Mesothelial cell of epicardium (in vitro differentiated cells): Measurements from ENCODE around the gene KDM7A. TPM values are rescaled to one million over a fixed set of nuclear protein-coding genes. Genes with fewer than 3 reads are reported as not detected.

ENCODE experiments used
- DNase-seq, 2 experiments: peaks; one replicate each; pipeline ENCODE4 v3.0.0; 2021; ENCODE audit warnings: low spot score in 2 of 2; ENCODE audit not compliant: unreplicated experiment in 2 of 2
- H3K27ac Mint-ChIP-seq: 2 replicates; pipeline ENCODE4 v1.8.0; 2021; ENCODE audit warnings: mixed read lengths
- H3K27me3 Mint-ChIP-seq: 2 replicates; pipeline ENCODE4 v1.8.0; 2021; ENCODE audit warnings: low read depth, mixed read lengths
- H3K36me3 Mint-ChIP-seq: 2 replicates; pipeline ENCODE4 v1.8.0; 2021; ENCODE audit warnings: mixed read lengths
- H3K4me1 Mint-ChIP-seq: 2 replicates; pipeline ENCODE4 v1.8.0; 2021; ENCODE audit warnings: mixed read lengths
- H3K4me3 Mint-ChIP-seq: 2 replicates; pipeline ENCODE4 v1.8.0; 2021; ENCODE audit warnings: mild to moderate bottlenecking, moderate library complexity, mixed read lengths
- H3K9me3 Mint-ChIP-seq: 2 replicates; pipeline ENCODE4 v1.8.0; 2021; ENCODE audit warnings: mixed read lengths
- total RNA-seq: library from RNA; stranded (reverse); gene quantifications from 3 replicates; pipeline ENCODE4 v1.2.1, GENCODE V29; 2021
- TF ChIP-seq, protein P1 (sequence below): fragments of 200-600 bp; sonication (generic); IDR thresholded peaks from one replicate; pipeline ENCODE4 v1.5.0; 2021; ENCODE audit warnings: antibody characterized with exemption; ENCODE audit not compliant: unreplicated experiment

The KDM7A gene
- total RNA-seq, 1 donor from 2014 or later, result 8.4 TPM

DNA sequence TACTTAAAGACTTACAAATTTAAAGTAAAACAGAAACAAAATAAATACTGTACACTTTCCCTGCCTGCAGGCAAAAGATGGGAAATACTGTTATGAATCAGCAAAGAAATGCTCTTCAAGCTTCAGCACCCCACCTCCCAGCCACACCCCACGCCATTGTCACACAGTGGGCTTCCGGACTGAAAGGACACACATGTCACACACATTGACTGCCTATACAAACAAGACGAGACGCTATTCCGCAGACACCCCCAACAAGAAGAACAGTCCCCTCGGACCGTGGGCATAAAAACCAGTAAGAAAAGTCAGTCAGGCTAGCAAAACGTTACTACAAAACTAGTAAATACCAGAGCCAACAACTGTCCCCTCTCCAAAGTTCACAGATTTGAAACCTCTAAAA, 91.8 kb downstream of the KDM7A start:
- Mint-ChIP-seq H3K27ac (no peak overlapping the region), H3K27me3 (peaks cover 3% of the 10 kb centered on the region), H3K4me3 (no peak overlapping the region), H3K4me1 (peaks cover 3% of the 10 kb centered on the region), H3K9me3 (no peaks in the 10 kb centered on the region), H3K36me3 (peaks cover 2% of the 10 kb centered on the region)
- no peak for DNase-seq
- TF ChIP-seq, protein P1, sequence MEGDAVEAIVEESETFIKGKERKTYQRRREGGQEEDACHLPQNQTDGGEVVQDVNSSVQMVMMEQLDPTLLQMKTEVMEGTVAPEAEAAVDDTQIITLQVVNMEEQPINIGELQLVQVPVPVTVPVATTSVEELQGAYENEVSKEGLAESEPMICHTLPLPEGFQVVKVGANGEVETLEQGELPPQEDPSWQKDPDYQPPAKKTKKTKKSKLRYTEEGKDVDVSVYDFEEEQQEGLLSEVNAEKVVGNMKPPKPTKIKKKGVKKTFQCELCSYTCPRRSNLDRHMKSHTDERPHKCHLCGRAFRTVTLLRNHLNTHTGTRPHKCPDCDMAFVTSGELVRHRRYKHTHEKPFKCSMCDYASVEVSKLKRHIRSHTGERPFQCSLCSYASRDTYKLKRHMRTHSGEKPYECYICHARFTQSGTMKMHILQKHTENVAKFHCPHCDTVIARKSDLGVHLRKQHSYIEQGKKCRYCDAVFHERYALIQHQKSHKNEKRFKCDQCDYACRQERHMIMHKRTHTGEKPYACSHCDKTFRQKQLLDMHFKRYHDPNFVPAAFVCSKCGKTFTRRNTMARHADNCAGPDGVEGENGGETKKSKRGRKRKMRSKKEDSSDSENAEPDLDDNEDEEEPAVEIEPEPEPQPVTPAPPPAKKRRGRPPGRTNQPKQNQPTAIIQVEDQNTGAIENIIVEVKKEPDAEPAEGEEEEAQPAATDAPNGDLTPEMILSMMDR, result no peak

DNA sequence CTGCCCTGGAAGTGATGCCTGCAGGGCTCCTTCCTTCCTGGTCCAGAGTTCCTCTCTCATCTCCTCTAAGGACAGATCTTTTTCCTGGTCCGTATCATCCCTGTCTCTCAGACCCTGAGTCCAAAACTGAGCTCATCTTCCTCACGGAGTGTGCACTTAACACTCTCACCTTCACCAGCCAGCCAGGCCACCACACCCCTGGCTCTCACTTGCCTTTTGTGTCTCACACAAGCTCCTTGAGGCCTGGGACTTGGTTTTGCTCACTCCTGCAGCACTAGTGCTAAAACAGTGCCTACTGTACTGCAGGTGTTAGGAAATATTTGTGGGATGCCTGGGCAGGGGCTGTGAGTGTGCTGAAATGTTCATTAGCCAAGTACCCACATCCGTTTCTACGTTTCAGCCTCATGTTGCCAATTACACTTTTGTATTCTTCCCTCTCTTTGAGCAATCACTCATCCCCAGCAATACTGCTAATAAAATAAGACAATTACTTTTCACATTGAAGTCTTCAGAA, 92.6 kb downstream of the KDM7A start:
- H3K4me1 Mint-ChIP-seq, result peaks cover 4% of the 10 kb centered on the region
- no peak overlapping the region for H3K27ac Mint-ChIP-seq
- no peak overlapping the region for H3K4me3 Mint-ChIP-seq

DNA sequence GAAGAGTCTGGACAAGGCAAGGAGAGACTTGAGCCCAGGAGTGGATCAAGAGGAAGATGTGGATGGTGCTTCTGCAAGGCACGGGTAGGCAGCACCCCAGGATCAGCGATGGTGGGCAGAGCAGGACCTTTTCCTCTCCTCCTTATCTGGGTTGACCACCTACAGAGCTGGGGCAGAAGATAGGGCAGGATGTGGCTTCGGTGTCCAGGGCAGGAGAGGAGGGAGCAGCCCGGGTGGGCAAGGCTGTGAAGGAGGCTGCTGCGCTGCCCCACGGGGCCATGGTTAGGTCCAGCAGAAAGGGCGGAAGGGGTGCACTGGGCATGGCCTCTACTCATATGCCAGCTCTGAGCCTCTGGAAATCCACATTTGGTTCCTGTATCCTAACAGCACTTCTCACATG, 94.0 kb downstream of the KDM7A start:
- Mint-ChIP-seq H3K4me1 (peaks cover 4% of the 10 kb centered on the region), H3K9me3 (no peaks in the 10 kb centered on the region), H3K27me3 (peaks cover 3% of the 10 kb centered on the region), H3K27ac (no peak overlapping the region), H3K4me3 (no peak overlapping the region), H3K36me3 (no peaks in the 10 kb centered on the region)
- no peak for DNase-seq
- TF ChIP-seq, protein P1, result no peak

More for the DNA sequence above, 92.6 kb downstream of the KDM7A start:
- H3K9me3 Mint-ChIP-seq, result no peaks in the 10 kb centered on the region
- H3K36me3 Mint-ChIP-seq, result peaks cover 2% of the 10 kb centered on the region
- peaks cover 3% of the 10 kb centered on the region for H3K27me3 Mint-ChIP-seq
- TF ChIP-seq, protein P1, result no peak
- no peak for DNase-seq

DNA sequence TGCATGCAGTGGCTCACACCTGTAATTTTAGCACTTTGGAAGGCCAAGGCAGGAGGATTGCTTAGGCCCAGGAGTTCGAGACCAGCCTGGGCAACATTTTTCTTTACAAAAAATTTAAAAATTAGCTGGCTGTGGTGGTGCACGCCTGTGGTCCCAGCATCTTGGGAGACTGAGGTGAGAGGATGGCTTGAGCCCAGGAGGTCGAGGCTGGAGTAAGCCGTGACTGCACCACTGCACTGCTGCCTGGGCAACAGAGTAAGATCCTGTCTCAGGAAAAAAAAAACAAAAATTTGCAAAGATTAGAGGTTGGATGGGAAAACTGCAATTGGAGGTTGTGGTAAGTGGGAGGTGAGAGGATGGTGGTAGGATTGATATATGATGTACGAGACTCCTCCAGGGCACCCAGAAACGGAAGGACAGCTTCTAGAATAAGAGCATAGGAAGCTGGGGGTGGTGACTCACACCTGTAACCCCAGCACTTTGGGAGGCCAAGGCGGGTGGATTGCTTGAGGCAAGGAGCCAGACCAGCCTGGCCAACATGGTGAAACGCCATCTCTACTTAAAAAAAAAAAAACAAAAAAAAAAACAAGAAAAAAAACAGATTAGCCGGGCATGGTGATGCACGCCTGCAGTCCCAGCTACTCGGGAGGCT, 94.9 kb downstream of the KDM7A start:
- H3K27me3 Mint-ChIP-seq, result peaks cover 3% of the 10 kb centered on the region
- H3K36me3 Mint-ChIP-seq, result no peaks in the 10 kb centered on the region
- H3K4me1 Mint-ChIP-seq, result peaks cover 4% of the 10 kb centered on the region
- TF ChIP-seq, protein P1, result no peak
- no peak overlapping the region for H3K4me3 Mint-ChIP-seq
- no peaks in the 10 kb centered on the region for H3K9me3 Mint-ChIP-seq
- DNase-seq, result no peak
- no peak overlapping the region for H3K27ac Mint-ChIP-seq

DNA sequence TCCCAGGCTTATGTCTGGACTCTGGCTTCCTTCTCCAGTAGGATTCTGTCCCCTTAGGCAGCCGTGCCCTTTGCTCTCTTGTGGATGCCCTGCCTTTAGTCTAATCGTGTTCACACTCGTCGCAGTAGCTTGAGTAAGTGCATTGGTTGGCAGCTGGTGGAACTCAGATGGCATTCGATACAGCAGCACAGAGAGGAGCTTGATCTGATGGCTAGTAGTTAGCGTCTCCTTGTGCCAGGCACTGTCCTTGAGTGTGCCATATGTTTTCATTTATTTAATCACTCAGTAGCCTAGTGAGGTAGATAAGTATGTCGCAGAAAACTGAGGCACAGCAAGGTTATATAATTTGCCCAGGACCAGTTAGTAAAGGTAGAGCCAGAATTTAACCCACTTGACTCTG, 95.9 kb downstream of the KDM7A start:
- DNase-seq, result no peak
- peaks cover 3% of the 10 kb centered on the region for H3K27me3 Mint-ChIP-seq
- H3K4me3 Mint-ChIP-seq, result no peak overlapping the region
- H3K36me3 Mint-ChIP-seq, result no peaks in the 10 kb centered on the region
- TF ChIP-seq, protein P1, result no peak
- no peaks in the 10 kb centered on the region for H3K9me3 Mint-ChIP-seq
- H3K4me1 Mint-ChIP-seq, result peaks cover 4% of the 10 kb centered on the region
- H3K27ac Mint-ChIP-seq, result no peak overlapping the region
